GM19397 (cell line): Measurements from ENCODE around the gene TWF2.
A peak's percentile ranks its signal among the peaks of the same experiment; 100 is the strongest.

Source experiments
- ATAC-seq: cut with Tn5 transposase; IDR thresholded peaks from one replicate; pipeline ENCODE4 v1.9.1; 2021; ENCODE audit warnings: mild to moderate bottlenecking, moderate library complexity; ENCODE audit not compliant: unreplicated experiment

TWF2 gene

DNA sequence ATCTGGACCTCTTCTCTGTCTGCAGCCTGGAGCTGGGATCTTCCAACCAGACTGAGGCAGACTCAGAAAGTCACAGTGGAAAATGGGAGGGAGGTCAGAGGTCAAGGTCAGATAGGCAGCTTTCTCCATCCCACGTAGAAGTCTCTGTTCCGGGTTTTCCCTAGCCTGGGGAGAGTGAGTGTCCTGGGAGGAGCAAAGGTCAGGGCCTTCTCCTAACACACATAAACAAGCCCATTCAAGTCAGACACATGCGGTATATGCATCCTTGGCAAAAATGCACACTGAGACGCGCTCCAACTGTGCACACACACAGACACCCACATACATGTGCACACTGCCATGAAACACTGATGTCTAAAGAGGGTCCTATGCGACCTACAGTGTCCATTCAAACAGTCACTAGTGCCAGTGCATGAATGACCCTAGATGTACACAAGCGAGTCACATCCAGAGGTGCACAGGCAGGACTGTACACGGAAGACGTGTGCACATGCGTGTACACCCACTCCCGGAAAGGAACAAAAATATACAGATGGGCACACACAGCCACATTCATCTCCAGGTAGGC, 681 bp downstream of the TWF2 start:
- ATAC-seq, result no peak

GRCh38 chr3:52237657-52238172, 1.2 kb downstream of the TWF2 start:
- ATAC-seq, result no peak

- ATAC-seq, result no peak
Observed at GRCh38 chr3:52237006-52237656, 1.8 kb downstream of the TWF2 start.

GRCh38 chr3:52236424-52236886, 2.5 kb downstream of the TWF2 start:
- no peak for ATAC-seq

GRCh38 chr3:52234516-52235447, 4.2 kb downstream of the TWF2 start:
- ATAC-seq, result no peak

- no peak for ATAC-seq
Observed at GRCh38 chr3:52233968-52234367, 5.0 kb downstream of the TWF2 start.

GRCh38 chr3:52233108-52233591, 5.8 kb downstream of the TWF2 start:
- ATAC-seq, result no peak

GRCh38 chr3:52232279-52233107, 6.5 kb downstream of the TWF2 start:
- ATAC-seq, result no peak

DNA sequence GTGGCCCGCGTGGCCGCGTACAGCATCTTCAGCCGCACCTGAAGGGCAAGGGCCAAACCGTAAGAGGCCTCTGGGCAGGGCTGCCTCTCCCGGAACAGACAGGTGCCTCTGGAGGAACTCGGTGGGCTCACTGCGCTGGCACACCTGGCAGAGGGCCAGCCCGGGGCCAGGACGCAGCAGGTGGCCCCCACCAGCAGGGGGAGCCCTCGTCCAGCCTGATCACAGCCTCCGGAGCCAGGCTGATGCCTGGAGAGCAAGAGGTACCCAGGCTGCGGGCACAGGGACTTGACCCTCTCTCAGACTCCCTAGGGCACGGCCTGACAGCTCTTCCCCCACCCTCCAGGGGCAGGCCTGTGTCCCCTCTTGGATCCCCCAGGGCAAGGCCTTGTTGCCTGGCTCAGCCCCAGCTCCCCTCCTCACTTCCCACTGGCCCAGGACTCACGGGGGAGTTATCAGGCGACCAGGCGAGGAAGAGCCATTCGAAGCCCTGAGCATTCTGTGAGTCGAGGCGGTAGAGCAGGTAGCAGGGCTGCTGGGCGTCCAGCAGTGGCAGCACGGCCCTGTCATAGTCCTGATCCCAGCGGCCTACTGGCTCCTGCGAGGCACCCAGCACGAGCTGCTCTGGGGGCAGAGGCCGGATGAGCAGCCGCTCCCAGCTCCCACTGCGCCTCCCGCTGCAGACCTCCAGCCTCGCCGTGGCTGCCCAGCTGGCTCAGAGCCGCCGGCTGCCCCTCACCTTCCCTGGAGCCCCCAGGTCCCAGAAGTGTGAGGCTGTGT, 7.3 kb downstream of the TWF2 start:
- ATAC-seq, result no peak

GRCh38 chr3:52230889-52231499, 8.0 kb downstream of the TWF2 start:
- no peak for ATAC-seq

- ATAC-seq, result no peak
Observed at GRCh38 chr3:52230461-52230860, 8.5 kb downstream of the TWF2 start.

GRCh38 chr3:52229656-52230055, 9.3 kb downstream of the TWF2 start:
- ATAC-seq, result no peak

DNA sequence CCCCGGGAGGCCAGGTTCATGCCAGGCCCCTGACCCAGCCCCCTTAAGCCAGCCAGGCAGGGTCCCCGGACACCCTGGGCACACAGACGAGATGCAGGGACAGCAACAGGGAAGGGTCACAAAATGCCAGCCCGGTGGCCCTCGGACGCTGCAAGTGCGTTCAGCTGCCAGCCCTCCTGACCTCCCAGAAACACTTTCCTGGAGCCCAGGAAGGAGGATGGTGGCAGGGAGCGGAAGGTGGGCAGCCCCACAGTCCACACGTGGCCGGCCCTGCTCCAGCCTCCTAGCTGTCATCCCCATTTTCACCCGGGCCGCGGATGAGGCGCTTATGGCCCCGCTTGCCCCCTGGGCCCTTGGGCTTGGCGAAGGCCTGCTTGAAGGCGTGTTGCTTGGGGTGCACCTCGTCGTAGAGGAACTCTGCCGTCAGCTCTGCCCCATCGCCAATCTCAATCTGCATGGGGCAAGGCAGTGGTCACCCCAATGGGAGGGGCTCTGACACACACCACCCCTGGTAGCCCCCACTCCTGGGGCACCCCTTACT, 10.1 kb downstream of the TWF2 start:
- ATAC-seq, result no peak

DNA sequence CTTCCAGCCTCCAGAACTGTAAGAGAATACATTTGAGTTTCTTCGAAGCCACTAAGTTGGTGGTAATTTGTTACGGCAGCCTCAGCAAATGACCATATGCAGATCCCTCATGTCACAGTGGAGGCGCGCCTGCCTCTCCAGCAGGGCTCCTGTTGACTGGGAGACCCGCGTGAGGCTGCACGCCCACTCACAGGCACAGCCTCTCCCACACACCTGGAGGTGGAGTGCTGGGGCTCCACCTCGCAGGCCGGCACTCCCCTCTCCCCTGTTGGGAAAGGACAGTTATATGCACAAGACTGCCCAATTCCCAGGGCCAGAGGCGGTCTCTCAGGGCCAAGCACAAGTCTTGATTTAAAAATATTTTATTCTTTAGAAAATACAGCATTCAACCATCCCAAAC, 10.7 kb downstream of the TWF2 start:
- no peak for ATAC-seq

- no peak for ATAC-seq
Observed at GRCh38 chr3:52227766-52228165, 11.2 kb downstream of the TWF2 start.

GRCh38 chr3:52227117-52227516, 11.8 kb downstream of the TWF2 start:
- ATAC-seq, result no peak

- no peak for ATAC-seq
Observed at GRCh38 chr3:52226229-52226817, 12.6 kb downstream of the TWF2 start.

DNA sequence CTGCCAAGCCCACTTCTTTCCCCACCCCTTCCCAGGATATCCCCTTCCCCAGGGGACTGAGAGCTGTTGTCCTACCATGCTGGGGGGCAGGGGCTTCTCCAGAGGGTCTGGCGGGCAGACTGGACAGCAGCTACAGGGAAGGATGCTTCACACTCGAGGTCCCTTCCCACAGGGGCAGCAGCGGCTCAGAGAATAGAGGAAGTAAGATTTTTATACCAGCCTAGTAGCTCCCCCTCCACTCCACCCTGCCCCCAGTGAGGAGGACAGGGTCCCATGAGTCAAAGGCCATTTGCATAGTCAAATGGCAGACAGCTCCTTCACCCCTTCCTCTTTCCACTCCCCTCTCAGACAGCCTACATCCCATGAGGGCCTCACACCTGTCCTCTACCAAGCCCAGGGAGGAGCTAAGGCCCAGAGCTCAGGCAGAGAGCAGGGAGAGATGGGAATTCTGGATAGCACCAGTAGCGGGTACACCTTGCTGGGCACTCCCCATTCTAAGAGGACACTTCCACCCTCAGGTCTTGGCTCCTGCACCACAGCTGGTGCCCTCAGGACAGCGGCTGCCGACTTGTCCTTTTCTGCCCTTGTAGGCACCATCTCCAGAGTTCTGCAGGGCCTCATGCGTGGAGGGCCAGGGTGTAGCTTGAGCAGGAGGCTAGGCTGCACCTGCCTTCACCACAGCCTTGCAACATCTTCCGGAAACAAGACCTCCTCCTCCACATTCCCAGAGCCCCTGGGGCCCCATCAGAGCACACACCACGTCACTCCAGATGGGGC, 13.3 kb downstream of the TWF2 start, which contains the start of gene TLR9:
TLR9 (minus strand) TSS at position 194 of the 777 bp plus-strand sequence; CDS start at position 78, 116 bp downstream.
- ATAC-seq, result peak; percentile 78
